Renal cortical epithelial cell (primary cell): ENCODE results near the gene UNC13A. TPM values are rescaled to one million over a fixed set of nuclear protein-coding genes. Genes with fewer than 3 reads are reported as not detected.

Experiments
- DNase-seq: peaks from one replicate; pipeline ENCODE4 v3.0.0-alpha.2; 2011; ENCODE audit warnings: low read depth
- total RNA-seq: library from RNA; depleted of rRNA; stranded (reverse); fragments of >200 nt; gene quantifications from 2 replicates; pipeline ENCODE4 v1.2.3, GENCODE V29; 2014

The UNC13A gene
- total RNA-seq, 1 donor from 2014 or later, result 0.05 TPM

DNA sequence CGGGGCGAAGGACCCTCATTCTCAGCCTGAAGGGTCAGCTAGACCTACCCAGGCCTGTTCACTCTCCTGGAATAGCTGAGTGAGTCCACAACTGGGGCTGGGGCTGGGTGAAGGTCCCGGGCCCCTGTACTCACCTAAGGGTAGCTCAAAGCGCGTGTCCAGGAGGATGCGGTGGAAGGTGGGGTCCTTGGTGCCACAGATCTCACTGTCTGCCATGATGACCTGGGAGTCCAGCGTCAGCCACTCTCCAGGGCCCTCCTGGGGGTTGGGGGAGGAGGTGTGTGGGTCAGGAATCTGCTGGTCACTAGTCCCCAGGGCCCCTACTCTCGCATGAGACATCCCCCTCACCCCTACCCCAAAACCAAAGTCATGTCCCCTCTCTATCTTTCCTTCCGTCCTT lies 18.7 kb downstream of the UNC13A start:
- no peak for DNase-seq

GRCh38 chr19:17665058-17665457 lies 23.1 kb downstream of the UNC13A start:
- DNase-seq, result no peak

DNA sequence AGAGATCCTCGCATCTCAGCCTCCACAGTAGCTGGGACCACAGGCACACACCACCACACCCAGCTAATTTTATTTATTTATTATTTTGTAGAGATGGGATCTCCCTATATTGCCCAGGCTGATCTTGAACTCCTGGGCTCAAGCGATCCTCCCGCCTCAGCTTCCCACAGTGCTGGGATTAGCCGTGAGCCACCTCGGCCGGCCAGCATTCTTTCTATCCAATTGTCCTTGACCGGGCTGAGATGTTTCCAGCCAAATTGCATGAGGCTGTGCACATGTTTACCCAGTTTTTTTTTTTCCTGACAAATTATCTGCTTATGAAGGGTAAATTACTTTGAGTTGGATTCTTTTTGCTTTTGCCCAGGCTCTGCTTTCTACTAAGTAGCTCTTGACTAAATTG lies 28.2 kb downstream of the UNC13A start:
- no peak for DNase-seq

DNA sequence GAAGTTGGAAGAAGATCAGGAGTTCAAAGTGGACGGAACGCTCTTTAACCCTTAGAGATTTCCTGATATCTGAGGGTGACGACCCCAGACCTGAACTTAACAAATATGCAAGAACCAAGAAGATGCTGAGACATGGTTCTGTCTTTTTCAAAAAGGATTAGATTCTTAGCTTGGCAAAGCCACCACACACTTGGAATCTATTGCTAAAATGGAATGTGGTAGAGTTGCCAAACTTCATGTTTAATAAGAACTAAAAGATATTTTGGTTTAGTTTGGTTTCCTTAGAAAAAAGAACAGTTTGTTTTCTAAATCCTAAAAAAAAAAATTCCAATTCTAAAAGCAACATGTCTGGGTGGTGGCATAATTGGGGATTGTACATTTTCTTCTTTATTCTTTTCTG lies 29.5 kb downstream of the UNC13A start:
- no peak for DNase-seq

DNA sequence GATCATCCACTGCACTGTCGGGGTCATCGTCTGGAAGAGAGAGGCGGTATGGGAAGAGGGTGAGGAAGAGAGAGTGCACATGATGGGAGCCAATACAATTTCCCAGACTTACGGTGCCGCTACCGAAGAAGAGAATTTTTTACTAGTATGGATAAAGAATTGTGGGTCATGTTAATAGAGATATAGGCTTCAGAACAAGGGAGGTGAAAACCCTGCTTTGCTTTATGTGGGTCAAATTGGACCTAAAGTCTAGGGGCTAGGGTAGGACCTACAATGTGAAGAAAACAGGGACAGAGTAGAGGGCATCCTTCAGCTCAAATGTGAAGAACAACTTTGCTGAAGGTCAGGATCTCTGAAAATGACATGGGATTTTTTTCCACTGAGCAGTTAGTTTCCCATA lies 29.9 kb downstream of the UNC13A start:
- no peak for DNase-seq

- DNase-seq, result no peak
Observed at GRCh38 chr19:17656970-17657369, 31.2 kb downstream of the UNC13A start.

- no peak for DNase-seq
Observed at GRCh38 chr19:17655751-17656472, 32.2 kb downstream of the UNC13A start.

DNA sequence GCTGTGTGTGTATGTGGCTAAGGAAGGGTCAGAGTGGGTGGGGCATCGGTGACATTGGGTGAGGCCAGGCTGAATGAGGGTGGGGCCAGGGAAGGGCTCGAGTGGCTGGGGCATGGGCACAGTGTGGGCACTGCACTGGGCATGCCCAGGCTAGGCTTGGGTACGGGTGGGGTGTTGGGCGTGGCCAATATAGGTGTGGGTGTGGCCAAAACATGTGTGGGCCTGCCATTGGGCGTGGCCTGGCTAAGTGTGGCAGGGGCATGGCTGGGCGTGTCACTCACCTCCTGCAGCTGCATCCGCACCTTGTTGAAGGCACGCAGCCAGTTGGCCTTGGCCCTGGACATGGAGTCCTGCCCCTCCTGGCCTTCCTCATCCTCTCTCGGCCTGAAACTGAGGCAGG lies 33.2 kb downstream of the UNC13A start:
- DNase-seq, result no peak

- DNase-seq, result no peak
Observed at GRCh38 chr19:17652627-17653026, 35.5 kb downstream of the UNC13A start.

DNA sequence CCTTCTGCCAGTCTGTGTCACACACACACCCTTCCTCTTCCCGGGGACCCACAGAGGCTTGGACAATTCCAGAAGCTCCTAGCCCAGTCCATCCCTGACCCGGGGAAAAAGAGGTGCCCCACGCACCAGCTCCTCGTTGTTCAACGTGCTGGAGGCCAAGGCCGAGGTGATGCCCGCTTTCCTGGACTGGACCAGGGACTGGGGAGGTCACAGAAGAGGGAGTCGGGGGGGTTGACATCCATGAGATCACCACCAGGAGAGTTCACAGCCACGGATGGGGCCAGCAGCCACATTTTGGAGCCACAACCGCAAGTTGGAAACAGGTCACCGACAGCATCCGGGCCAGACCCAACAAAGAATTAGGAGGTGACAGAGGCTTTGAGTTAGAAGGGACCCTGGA lies 39.4 kb downstream of the UNC13A start:
- DNase-seq, result no peak

GRCh38 chr19:17648097-17648660 lies 40.0 kb downstream of the UNC13A start:
- DNase-seq, result no peak

- DNase-seq, result no peak
Observed at GRCh38 chr19:17647071-17648020, 40.8 kb downstream of the UNC13A start.

- no peak for DNase-seq
Observed at GRCh38 chr19:17646441-17646840, 41.7 kb downstream of the UNC13A start.

GRCh38 chr19:17645339-17645963 lies 42.7 kb downstream of the UNC13A start:
- DNase-seq, result no peak

DNA sequence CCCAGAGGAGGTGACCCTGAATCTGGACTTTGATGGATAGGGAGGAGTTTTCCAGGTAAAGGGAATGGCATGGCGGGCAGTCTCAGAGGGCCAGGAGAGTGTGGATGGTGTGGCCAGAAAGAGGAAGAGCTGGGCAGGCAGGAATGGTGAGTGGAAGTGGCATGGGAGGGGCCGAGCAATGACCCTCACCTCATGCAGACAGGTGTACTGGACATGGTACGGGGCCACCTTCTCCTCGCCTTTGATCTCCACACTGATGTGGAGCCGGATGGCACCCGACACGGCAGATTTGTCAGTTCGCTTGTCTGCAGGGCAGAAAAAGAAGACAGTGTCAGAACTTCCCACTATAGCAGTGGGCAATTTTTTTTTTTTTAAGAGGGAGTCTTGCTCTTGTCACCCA lies 45.5 kb downstream of the UNC13A start:
- no peak for DNase-seq

DNA sequence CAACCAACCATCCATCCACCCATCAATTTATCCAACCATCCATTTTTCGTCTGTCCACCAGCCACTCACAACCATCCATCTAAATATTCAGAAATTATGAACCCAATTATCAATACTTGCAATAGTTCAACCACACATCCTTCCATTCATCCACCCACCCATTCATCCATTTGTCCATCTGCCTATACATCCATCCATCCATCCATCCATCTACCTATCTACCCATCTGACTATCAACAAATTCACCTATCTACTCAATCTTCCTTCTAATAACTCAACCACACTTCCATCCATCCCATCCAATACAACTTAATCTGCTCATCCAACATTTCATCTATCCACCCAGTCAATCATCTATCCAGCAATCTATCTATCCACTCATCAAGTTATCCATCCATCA lies 46.3 kb downstream of the UNC13A start:
- DNase-seq, result no peak

- no peak for DNase-seq
Observed at GRCh38 chr19:17641181-17641580, 47.0 kb downstream of the UNC13A start.

DNA sequence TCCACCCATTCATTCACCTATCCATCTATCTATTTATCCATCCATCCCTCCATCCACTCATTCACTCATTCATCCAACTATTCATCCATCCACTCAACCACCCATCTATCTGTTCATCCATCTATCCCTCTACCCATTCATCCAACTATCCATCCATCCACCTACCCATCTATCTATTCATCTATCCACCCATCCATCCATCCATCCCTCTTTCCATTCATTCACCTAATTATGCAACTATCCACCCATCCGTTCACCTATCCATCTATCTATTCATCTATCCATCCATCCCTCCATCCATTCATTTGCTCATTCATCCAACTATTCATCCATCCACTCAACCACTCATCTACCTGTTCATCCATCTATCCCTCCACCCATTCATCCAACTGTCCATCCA lies 54.5 kb downstream of the UNC13A start:
- DNase-seq, result no peak

- no peak for DNase-seq
Observed at GRCh38 chr19:17632577-17632976, 55.6 kb downstream of the UNC13A start.

DNA sequence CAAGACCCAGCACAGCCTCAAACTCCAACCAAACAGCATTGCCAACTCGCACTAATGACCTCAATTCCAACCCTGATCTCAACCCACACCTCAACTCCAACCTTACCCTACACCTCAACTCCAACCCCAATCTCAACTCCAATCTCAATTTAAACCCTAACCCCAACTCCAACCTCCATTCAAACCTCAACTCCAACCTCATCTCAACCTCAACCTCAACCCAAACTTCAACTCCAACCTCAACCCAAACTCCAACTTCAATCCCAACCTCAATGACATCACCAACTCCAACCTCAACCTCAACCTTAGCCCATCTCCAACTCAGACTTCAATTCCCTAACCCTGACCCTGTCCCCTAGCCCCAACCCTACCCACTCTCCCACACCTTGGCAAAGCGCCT lies 58.4 kb downstream of the UNC13A start:
- no peak for DNase-seq

DNA sequence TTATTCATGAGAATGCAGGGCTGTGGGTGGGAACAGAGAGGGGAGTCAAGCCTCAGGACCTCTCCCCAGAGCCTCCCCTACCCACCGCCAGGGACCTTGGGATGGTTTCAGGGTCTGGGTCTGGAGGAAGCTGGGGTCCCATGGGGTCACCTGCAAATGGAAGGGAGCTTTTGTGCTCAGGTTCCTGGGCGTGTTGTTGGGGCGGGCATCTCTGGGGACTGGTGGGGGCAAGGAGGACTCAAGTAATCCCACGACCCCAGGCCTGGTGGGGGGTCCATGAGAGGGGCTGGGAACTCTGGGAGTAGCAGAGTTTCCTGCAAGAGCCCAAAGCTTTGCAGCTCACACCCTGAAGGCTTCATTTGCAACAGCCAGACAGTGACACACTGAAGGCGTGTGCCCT lies 60.2 kb downstream of the UNC13A start:
- no peak for DNase-seq

GRCh38 chr19:17627161-17627560 lies 61.0 kb downstream of the UNC13A start:
- no peak for DNase-seq
